ENCODE results near the gene TNRC18. TPM values are rescaled to one million over a fixed set of nuclear protein-coding genes. Genes with fewer than 3 reads are reported as not detected.

Gene TNRC18
- total RNA-seq, 3 donors from 2014 or later (not counting 1 experiment from before 2014, with no cell fraction given): 111 to 127 (median 124) TPM

- Mint-ChIP-seq H3K27ac (peak overlapping the region; percentile 38 to 54), H3K27me3 (ENCODE audit: low read depth in 2 of 2) (peaks cover 25 to 51% of the 10 kb centered on the region in 2 donors), H3K36me3 (no peaks in the 10 kb centered on the region), H3K4me1 (peaks cover 23 to 49% of the 10 kb centered on the region in 2 donors), H3K9me3 (no peaks in the 10 kb centered on the region), H3K4me3 (peak overlapping the region; percentile 90)
- H3K36me3 ChIP-seq (ENCODE audit: control insufficient read depth, insufficient read depth, low read length): no peaks in the 10 kb centered on the region
- peak in 1 of 2 donors; percentile 43 for DNase-seq
- intact Hi-C loops (cut with micrococcal nuclease): no loop called here
- no peak overlapping the region for H3K27ac ChIP-seq (ENCODE audit: low read length)
- no peak for TF ChIP-seq CTCF (IDR thresholded peaks at IDR 0.05)
- no peaks in the 10 kb centered on the region for H3K9me3 ChIP-seq (ENCODE audit: control insufficient read depth, insufficient read depth, low read length)
- H3K4me3 ChIP-seq (ENCODE audit: low read length): peak overlapping the region; percentile 42
- H3K4me1 ChIP-seq (ENCODE audit: control insufficient read depth, insufficient read depth, low read length): peaks cover 87% of the 10 kb centered on the region
- no peak for ATAC-seq
- 1% methylated on average over 42 of the region's 44 CpGs for WGBS (ENCODE audit: insufficient coverage)
- peaks cover 71% of the 10 kb centered on the region for H3K27me3 ChIP-seq (ENCODE audit: control insufficient read depth, insufficient read depth, low read length)
These were observed 1.3 kb upstream of the TNRC18 start for GRCh38 chr7:5424749-5425506.

- peaks cover 20 to 50% of the 10 kb centered on the region in 2 donors for H3K27me3 Mint-ChIP-seq (ENCODE audit: low read depth in 2 of 2)
- ATAC-seq: peak; percentile 44 to 73 (median 45)
- H3K36me3 Mint-ChIP-seq: no peaks in the 10 kb centered on the region
- Histone ChIP-seq H3K36me3 (ENCODE audit: control insufficient read depth, insufficient read depth, low read length) (no peaks in the 10 kb centered on the region), H3K9me3 (ENCODE audit: control insufficient read depth, insufficient read depth, low read length) (no peaks in the 10 kb centered on the region), H3K27ac (ENCODE audit: low read length) (peak overlapping the region; percentile 37), H3K27me3 (ENCODE audit: control insufficient read depth, insufficient read depth, low read length) (peaks cover 70% of the 10 kb centered on the region), H3K4me1 (ENCODE audit: control insufficient read depth, insufficient read depth, low read length) (peaks cover 87% of the 10 kb centered on the region), H3K4me3 (ENCODE audit: low read length) (peak overlapping the region; percentile 42)
- peak overlapping the region; percentile 38 to 54 for H3K27ac Mint-ChIP-seq
- TF ChIP-seq CTCF (IDR thresholded peaks at IDR 0.05): no peak
- under 1% methylated on average over 53 of the region's 57 CpGs for WGBS (ENCODE audit: insufficient coverage)
- H3K4me1 Mint-ChIP-seq: peaks cover 21 to 49% of the 10 kb centered on the region in 2 donors
- DNase-seq: peak; percentile 38 to 69
- no peaks in the 10 kb centered on the region for H3K9me3 Mint-ChIP-seq
- peak overlapping the region; percentile 90 for H3K4me3 Mint-ChIP-seq
- intact Hi-C loops (cut with micrococcal nuclease): no loop called here
These were observed 528 bp upstream of the TNRC18 start for GRCh38 chr7:5423976-5424748.

GRCh38 chr7:5422396-5423305 lies 983 bp downstream of the TNRC18 start:
- no peak overlapping the region for H3K27ac Mint-ChIP-seq
- H3K4me1 Mint-ChIP-seq: peaks cover 22 to 58% of the 10 kb centered on the region in 2 donors
- DNase-seq (peak in 1 of 2 donors; percentile 35), ATAC-seq (no peak)
- Histone ChIP-seq H3K36me3 (ENCODE audit: control insufficient read depth, insufficient read depth, low read length) (no peaks in the 10 kb centered on the region), H3K9me3 (ENCODE audit: control insufficient read depth, insufficient read depth, low read length) (no peaks in the 10 kb centered on the region), H3K27ac (ENCODE audit: low read length) (peak overlapping the region; percentile 54), H3K4me1 (ENCODE audit: control insufficient read depth, insufficient read depth, low read length) (peaks cover 85% of the 10 kb centered on the region), H3K4me3 (ENCODE audit: low read length) (peak overlapping the region; percentile 47), H3K27me3 (ENCODE audit: control insufficient read depth, insufficient read depth, low read length) (peaks cover 70% of the 10 kb centered on the region)
- TF ChIP-seq CTCF (IDR thresholded peaks at IDR 0.05): no peak
- H3K9me3 Mint-ChIP-seq: no peaks in the 10 kb centered on the region
- H3K27me3 Mint-ChIP-seq (ENCODE audit: low read depth in 2 of 2): peaks cover 35 to 60% of the 10 kb centered on the region in 2 donors
- no peaks in the 10 kb centered on the region for H3K36me3 Mint-ChIP-seq
- under 1% methylated on average over 53 of the region's 56 CpGs for WGBS (ENCODE audit: insufficient coverage)
- H3K4me3 Mint-ChIP-seq: peak overlapping the region; percentile 80
- intact Hi-C loops (cut with micrococcal nuclease): no loop called here

Data from natural killer cell (primary cell).